ENCODE data around the gene SMG9.
A peak's percentile ranks its signal among the peaks of the same experiment; 100 is the strongest.

SMG9 gene

DNA sequence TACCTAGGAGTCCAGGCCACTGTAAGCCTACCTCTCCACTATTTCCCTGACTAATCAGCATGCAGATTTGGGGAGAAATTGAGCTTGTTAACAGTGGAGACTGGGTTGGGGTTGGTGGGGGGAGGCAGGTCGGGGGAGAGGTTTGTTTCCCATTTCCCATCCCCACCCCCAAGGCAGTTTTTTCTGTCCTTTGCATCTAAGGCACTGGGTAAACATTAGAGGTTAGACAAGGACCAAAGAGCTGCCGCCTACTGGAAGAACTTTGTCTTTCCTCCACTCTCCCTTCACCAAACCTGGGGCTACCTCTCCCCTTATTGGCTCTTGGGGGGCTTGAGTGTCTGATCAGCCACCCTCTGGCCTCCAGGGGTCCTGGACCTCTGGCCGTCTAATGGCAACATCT, 25.1 kb upstream of the SMG9 start:
- H3K4me3 ChIP-seq (replicated peaks in 1 of 2; ENCODE audit: low read depth in 2 of 2, low read length in 2 of 2): no peak overlapping the region
- DNase-seq (ENCODE audit: low read depth in 2 of 2): no peak
- TF ChIP-seq, protein P1, sequence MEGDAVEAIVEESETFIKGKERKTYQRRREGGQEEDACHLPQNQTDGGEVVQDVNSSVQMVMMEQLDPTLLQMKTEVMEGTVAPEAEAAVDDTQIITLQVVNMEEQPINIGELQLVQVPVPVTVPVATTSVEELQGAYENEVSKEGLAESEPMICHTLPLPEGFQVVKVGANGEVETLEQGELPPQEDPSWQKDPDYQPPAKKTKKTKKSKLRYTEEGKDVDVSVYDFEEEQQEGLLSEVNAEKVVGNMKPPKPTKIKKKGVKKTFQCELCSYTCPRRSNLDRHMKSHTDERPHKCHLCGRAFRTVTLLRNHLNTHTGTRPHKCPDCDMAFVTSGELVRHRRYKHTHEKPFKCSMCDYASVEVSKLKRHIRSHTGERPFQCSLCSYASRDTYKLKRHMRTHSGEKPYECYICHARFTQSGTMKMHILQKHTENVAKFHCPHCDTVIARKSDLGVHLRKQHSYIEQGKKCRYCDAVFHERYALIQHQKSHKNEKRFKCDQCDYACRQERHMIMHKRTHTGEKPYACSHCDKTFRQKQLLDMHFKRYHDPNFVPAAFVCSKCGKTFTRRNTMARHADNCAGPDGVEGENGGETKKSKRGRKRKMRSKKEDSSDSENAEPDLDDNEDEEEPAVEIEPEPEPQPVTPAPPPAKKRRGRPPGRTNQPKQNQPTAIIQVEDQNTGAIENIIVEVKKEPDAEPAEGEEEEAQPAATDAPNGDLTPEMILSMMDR (IDR thresholded peaks at IDR 0.05; ENCODE audit: low read depth, low read length): peak; percentile 3

DNA sequence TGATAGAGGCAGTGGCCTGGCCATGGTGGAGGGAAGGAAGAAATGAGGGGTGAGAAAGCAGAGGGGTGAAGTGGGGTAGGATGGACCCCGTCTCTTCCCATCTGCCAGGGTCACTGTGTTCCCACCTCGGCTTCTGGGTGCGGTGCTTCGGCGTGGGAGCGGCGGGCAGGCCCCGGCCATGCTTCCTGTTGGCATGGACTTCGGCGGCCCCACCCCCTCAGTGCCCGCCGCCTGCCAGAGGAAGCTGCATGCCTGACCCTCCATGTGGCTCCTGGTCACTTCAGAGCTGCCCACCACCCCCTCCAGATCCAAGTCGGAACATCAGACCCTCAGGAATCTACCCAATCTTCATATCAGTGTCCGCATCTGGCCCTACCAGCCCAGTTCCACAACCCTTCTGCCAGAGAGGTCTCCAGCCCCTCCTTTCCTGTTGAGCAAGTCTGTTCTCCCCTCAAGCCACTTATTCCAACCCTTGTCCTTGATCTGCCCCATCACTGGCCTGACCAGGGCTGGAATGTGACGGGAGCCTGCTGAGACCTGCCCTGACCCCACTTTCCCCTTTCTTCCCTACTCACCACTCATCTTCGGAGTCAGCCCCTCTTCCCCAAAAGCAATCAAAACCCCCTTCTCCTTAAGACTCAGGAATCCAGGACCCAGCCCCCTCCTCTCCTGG, 24.5 kb upstream of the SMG9 start:
- TF ChIP-seq, protein P1 (IDR thresholded peaks at IDR 0.05; ENCODE audit: low read depth, low read length): no peak
- no peak overlapping the region for H3K4me3 ChIP-seq (replicated peaks in 1 of 2; ENCODE audit: low read depth in 2 of 2, low read length in 2 of 2)
- no peak for DNase-seq (ENCODE audit: low read depth in 2 of 2)

GRCh38 chr19:43778651-43779050, 23.9 kb upstream of the SMG9 start:
- DNase-seq (ENCODE audit: low read depth in 2 of 2): no peak
- TF ChIP-seq, protein P1 (IDR thresholded peaks at IDR 0.05; ENCODE audit: low read depth, low read length): no peak
- H3K4me3 ChIP-seq (replicated peaks in 1 of 2; ENCODE audit: low read depth in 2 of 2, low read length in 2 of 2): no peak overlapping the region

DNA sequence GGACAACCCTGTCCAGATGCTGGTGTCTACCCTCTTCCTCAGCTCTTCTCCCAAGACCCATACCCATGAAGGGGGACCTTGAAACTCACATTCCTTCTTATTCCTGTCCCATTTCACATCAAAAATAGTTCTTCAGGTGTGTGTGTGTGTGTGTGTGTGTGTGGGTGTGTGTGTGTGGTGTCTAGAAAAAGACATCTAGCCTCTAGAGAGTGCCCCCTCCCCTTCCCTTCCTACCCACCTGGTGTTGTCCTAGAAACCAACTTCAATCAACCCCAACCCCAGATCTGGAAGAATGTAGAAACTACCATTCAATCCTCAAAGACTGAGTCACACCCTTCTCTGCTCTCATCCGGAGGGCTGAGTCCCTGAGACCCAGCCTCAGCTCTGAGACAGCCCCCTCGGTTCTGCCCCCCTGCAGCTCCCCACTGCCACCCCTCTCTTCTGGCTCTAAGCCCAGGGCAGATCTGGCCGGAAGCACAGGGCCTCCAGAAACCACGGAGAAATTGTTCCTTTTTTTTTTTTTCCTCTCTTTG, 22.5 kb upstream of the SMG9 start:
- DNase-seq (ENCODE audit: low read depth in 2 of 2): peak; percentile 29 to 35
- TF ChIP-seq, protein P1 (IDR thresholded peaks at IDR 0.05; ENCODE audit: low read depth, low read length): no peak

DNA sequence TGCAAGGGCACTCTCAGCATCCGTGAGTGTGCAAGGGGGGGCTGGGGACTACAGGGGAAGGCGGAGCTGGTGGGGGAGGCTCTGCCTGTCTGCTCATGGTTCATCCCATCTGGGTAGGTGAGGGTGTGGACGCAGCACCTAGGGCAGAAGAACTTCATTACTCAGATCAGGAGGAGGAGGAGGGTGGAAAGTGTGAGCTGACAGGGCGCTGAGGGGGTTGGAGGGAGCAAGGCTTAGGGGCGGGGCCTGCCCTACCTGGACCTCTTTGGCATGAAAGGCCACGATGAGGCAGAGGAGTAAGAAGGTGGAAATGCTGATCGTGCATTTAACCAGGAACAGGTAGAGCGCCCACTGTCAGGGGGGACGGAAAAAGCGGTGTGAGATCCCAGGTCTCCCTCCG, 21.5 kb upstream of the SMG9 start:
- H3K4me3 ChIP-seq (replicated peaks in 1 of 2; ENCODE audit: low read depth in 2 of 2, low read length in 2 of 2): no peak overlapping the region
- TF ChIP-seq, protein P1 (IDR thresholded peaks at IDR 0.05; ENCODE audit: low read depth, low read length): no peak
- DNase-seq (ENCODE audit: low read depth in 2 of 2): no peak

More for the DNA sequence above, 22.5 kb upstream of the SMG9 start:
- no peak overlapping the region for H3K4me3 ChIP-seq (replicated peaks in 1 of 2; ENCODE audit: low read depth in 2 of 2, low read length in 2 of 2)

- no peak overlapping the region for H3K4me3 ChIP-seq (replicated peaks in 1 of 2; ENCODE audit: low read depth in 2 of 2, low read length in 2 of 2)
- DNase-seq (ENCODE audit: low read depth in 2 of 2): no peak
- TF ChIP-seq, protein P1 (IDR thresholded peaks at IDR 0.05; ENCODE audit: low read depth, low read length): no peak
Observed at GRCh38 chr19:43775299-43775890, 20.6 kb upstream of the SMG9 start.

DNA sequence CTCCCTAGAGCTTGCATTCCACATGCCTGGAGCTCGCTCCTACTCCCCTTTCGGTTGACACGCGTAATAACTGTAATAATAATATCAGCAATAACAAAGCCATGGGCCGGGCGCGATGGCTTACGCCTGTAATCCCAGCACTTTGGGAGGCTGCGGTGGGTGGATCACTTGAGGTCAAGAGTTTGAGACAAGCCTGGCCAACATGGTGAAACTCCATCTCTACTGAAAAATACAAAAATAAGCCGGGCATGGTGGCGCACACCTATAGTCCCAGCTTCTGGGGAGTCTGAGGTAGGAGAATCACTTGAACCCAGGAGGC, 20.1 kb upstream of the SMG9 start:
- H3K4me3 ChIP-seq (replicated peaks in 1 of 2; ENCODE audit: low read depth in 2 of 2, low read length in 2 of 2): peak overlapping the region in 1 of 2 donors; percentile 4

More for the DNA sequence above, 20.1 kb upstream of the SMG9 start:
- peak in 1 of 2 donors; percentile 15 for DNase-seq (ENCODE audit: low read depth in 2 of 2)

All from cardiac fibroblast (primary cell).